Left ventricle myocardium inferior (tissue), 1 donor: ENCODE data around the gene TMCO4. TPM values are rescaled to one million over a fixed set of nuclear protein-coding genes. Genes with fewer than 3 reads are reported as not detected.
A peak's percentile ranks its signal among the peaks of the same experiment; 100 is the strongest.

Source experiments
- DNase-seq: peaks from one replicate; pipeline ENCODE4 v3.0.0-alpha.2; 2020
- H3K27ac ChIP-seq: fragments of 200-600 bp; replicated peaks from 2 replicates; pipeline ENCODE4 v1.8.0; 2021
- H3K27me3 ChIP-seq: fragments of 200-600 bp; 2 replicates; pipeline ENCODE4 v1.8.0; 2021; ENCODE audit warnings: low read depth
- H3K36me3 ChIP-seq: fragments of 200-600 bp; 2 replicates; pipeline ENCODE4 v1.8.0; 2021
- H3K4me1 ChIP-seq: fragments of 200-600 bp; 2 replicates; pipeline ENCODE4 v1.8.0; 2021
- H3K4me3 ChIP-seq: fragments of 200-600 bp; 2 replicates; pipeline ENCODE4 v1.8.0; 2021; ENCODE audit warnings: mild to moderate bottlenecking, moderate library complexity
- H3K9me3 ChIP-seq: fragments of 200-600 bp; replicated peaks from 2 replicates; pipeline ENCODE4 v1.8.0; 2021
- CTCF ChIP-seq: fragments of 200-600 bp; IDR thresholded peaks from 2 replicates; pipeline ENCODE4 v1.8.0; 2021; ENCODE audit warnings: antibody characterized with exemption, mild to moderate bottlenecking, borderline replicate concordance
- intact Hi-C: fragments of 100-400 bp; cut with micrococcal nuclease; formaldehyde crosslinking; loops from one replicate; pipeline ENCODE4 v1.11.0; 2022
- total RNA-seq: library from RNA; stranded (reverse); fragmentation: NEBNext Ultra II Directional; extraction: Animal tissue kit (Norgen Biotek cat#: 25700); gene quantifications from one replicate; pipeline ENCODE4 v1.2.1, GENCODE V29; 2021
- donor health status: DM: no; HTN: yes; CAD: no; lungs with severe emphysema.

The TMCO4 gene
- total RNA-seq, 1 donor from 2014 or later, result 8.6 TPM

- no peaks in the 10 kb centered on the region for H3K27me3 ChIP-seq
- intact Hi-C loops, result no loop called here
- no peak for DNase-seq
- H3K27ac ChIP-seq, result no peak overlapping the region
- H3K4me3 ChIP-seq, result no peak overlapping the region
- no peaks in the 10 kb centered on the region for H3K4me1 ChIP-seq
- peaks cover 30% of the 10 kb centered on the region for H3K36me3 ChIP-seq
- no peaks in the 10 kb centered on the region for H3K9me3 ChIP-seq
- no peak for TF ChIP-seq CTCF
Observed at GRCh38 chr1:19768353-19769210, 31.1 kb downstream of the TMCO4 start.

GRCh38 chr1:19765623-19766022 lies 34.1 kb downstream of the TMCO4 start:
- no peak overlapping the region for H3K4me3 ChIP-seq
- H3K27ac ChIP-seq, result no peak overlapping the region
- no peaks in the 10 kb centered on the region for H3K9me3 ChIP-seq
- DNase-seq, result no peak
- intact Hi-C loops, result no loop called here
- H3K36me3 ChIP-seq, result peaks cover 12% of the 10 kb centered on the region
- H3K4me1 ChIP-seq, result no peaks in the 10 kb centered on the region
- H3K27me3 ChIP-seq, result no peaks in the 10 kb centered on the region
- no peak for TF ChIP-seq CTCF

GRCh38 chr1:19764848-19765247 lies 34.9 kb downstream of the TMCO4 start:
- intact Hi-C loops, result no loop called here
- no peaks in the 10 kb centered on the region for H3K9me3 ChIP-seq
- no peaks in the 10 kb centered on the region for H3K27me3 ChIP-seq
- no peaks in the 10 kb centered on the region for H3K4me1 ChIP-seq
- H3K36me3 ChIP-seq, result peaks cover 6% of the 10 kb centered on the region
- H3K4me3 ChIP-seq, result no peak overlapping the region
- H3K27ac ChIP-seq, result no peak overlapping the region
- no peak for DNase-seq
- TF ChIP-seq CTCF, result no peak

DNA sequence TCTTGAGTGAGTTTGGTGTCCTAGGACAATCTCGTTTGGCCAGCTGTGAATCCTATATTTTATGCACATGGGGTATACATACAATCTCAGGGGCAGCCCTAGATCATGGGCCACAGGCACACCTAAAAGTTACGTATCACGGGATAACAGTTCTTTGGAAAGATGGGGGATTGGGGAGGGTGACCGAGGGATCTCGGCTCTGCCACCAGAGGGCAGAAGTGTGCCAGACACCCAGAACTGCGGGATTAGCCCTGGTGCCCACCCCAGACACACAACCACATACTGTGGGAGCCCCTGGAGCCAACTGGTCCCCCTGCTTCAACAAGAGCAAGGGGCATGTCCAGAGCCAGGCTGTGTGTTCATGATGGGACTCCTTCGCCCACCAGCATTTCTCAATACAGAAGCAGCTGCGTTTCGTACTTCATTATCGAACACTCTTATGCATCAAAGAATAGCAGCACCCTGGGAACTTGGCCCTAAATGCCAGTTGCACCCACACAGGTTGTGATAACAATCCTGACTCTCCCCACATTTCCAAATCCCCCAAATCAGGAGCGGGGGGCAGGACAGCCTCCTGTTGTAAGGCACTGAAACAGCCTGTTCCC lies 37.4 kb downstream of the TMCO4 start:
- TF ChIP-seq CTCF, result peak; percentile 66
- Histone ChIP-seq H3K9me3 (peaks cover 3% of the 10 kb centered on the region), H3K4me1 (no peaks in the 10 kb centered on the region), H3K36me3 (peaks cover 3% of the 10 kb centered on the region), H3K27me3 (no peaks in the 10 kb centered on the region), H3K27ac (no peak overlapping the region), H3K4me3 (no peak overlapping the region)
- intact Hi-C loops, result no loop called here
- DNase-seq, result no peak

- H3K36me3 ChIP-seq, result peaks cover 15% of the 10 kb centered on the region
- DNase-seq, result no peak
- no peak for TF ChIP-seq CTCF
- intact Hi-C loops, result no loop called here
- H3K4me3 ChIP-seq, result no peak overlapping the region
- no peak overlapping the region for H3K27ac ChIP-seq
- no peaks in the 10 kb centered on the region for H3K27me3 ChIP-seq
- no peaks in the 10 kb centered on the region for H3K4me1 ChIP-seq
- peaks cover 7% of the 10 kb centered on the region for H3K9me3 ChIP-seq
Observed at GRCh38 chr1:19759740-19760089, 40.0 kb downstream of the TMCO4 start.
